GM12873 (cell line): ENCODE results near the gene HOXD8.

Source experiments
- TF ChIP-seq, protein P1 (sequence below): IDR thresholded peaks from 2 replicates; pipeline ENCODE4 v1.5.1; 2012; ENCODE audit warnings: low read depth, mild to moderate bottlenecking, moderate library complexity, low read length, control low read depth; ENCODE audit not compliant: insufficient read depth; ENCODE audit errors: missing control alignments

HOXD8 gene

DNA sequence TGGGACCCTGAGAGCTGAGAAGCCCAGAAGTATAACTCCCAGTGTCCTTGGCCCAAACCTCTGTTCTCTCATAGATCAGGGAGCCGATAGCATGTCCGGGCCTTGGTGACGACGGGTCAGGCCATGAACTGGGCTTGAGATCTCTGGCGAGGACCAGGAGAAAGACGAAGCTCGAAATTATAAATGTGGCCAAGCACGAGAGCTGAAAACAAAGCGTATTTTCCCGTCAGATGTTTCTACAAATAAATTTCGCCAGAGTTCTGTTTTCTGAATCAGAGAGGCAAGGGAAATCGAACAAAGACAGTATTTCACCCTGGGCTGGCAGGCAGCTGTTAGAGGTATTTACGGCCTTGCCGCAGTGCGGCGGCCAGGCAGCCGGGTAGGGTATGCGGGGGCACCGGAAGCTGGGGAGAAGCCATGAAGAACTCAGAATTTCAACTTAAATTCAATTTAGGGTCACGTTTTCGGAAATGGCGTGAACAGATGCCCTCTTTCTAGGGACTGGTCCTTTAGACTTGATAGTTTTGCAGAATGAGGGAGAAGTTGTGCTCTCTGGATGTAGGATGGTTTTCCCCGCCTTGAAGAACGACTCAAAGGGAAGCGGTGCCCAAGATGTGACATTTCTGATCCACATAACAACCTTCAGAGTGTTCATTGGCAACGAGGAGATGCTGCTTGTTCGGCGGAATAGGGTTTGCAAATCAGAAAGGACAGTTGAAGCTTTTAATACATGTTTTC, 9.6 kb downstream of the HOXD8 start:
- TF ChIP-seq, protein P1, sequence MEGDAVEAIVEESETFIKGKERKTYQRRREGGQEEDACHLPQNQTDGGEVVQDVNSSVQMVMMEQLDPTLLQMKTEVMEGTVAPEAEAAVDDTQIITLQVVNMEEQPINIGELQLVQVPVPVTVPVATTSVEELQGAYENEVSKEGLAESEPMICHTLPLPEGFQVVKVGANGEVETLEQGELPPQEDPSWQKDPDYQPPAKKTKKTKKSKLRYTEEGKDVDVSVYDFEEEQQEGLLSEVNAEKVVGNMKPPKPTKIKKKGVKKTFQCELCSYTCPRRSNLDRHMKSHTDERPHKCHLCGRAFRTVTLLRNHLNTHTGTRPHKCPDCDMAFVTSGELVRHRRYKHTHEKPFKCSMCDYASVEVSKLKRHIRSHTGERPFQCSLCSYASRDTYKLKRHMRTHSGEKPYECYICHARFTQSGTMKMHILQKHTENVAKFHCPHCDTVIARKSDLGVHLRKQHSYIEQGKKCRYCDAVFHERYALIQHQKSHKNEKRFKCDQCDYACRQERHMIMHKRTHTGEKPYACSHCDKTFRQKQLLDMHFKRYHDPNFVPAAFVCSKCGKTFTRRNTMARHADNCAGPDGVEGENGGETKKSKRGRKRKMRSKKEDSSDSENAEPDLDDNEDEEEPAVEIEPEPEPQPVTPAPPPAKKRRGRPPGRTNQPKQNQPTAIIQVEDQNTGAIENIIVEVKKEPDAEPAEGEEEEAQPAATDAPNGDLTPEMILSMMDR: no peak

DNA sequence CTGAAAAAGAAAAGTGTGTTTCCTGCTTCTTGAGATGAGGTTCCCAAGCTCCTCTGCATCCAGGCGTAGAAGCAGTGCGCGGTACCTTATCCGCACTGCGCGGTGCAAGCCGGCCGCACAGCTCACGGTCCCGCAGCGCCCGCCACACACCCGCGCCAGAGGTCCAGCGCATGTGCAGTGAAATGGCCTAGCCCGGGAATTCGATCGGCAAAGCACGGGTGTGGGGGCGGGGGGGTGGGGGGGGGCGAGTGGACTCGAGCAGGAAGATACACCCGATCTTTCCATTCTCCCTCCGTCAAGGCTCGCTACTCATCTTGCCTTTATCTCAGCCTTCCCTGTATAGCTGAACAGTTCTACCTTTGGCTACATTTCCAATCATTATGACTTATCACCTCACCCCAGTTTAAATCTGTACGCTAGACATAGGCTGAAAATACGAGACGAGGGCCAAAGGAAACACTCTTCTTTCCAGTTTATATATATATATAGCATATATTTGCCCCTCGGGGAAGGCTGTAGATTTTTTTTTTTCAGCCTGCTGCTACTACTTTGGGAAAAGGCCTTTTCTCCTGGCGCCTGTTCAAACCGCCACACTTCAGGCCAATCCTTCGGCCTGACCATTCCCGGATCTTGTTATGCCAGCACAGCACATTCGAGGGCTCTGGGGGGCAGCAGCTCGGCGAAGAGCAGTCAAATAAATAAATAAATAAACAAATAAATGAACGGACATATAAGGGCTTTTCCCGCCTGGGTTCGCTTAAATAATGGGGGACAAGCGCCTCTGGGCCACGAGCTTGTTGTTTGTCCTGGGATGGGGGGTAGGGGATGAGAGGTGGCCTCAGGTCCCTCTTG, 10.4 kb downstream of the HOXD8 start:
- TF ChIP-seq, protein P1: no peak

DNA sequence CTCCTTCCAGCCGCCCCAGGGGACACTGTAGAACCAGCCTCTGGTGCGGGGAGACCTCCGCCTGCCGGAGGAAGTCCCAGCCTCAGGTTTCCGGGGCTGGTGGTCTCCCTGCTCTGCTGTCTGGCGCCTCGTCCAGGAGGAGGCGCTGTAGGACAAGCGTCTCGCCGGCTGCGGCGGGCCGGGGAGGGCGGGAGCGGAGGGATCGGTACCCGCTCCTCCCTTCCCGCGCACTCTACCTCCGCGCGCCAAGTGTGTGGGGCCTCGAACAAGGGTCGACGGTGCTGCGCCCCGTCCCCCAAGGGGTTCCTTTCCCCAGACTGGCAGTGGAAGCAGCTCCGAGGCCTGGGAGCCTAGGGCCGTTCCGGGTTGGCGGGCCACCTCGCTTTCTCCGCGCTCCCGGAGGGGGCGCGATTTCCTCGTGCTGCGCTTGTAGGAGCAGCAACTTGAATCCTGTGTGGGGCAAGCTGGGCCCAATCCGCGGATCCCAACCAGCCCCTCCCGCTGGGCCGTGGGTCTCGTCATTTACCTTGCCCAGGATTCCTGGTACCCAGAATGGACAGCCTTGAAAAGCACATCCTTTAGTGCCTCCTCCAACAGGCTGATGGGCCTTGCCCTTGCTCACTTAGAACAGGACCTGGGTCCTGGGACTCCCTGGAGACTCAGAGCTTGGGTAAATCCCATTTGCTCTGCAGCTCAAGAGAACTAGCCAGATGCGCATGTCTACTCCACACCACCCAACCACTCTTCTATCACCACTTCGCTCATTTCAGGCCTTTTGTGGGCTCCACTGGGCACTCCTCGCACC, 11.2 kb downstream of the HOXD8 start:
- TF ChIP-seq, protein P1: peak; percentile 86

DNA sequence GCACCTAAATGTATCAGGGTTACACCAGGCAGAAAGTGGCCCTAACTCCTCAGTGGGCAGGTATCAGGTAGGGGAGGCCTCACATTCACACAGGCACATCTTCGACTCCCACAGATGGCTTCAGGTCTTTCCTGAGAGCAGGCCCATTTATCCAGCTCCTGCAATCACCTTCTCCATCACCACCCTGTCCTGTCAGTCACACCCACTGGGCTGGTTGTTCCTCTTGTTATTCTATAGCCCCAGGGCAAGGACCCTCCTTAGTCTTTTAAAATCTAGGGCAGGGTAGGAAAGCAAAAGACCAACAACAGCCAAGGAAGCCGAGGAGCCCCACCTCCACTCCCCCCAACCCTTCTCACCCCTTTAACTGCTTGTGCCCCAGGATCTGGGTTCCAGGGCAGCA, 12.8 kb downstream of the HOXD8 start:
- TF ChIP-seq, protein P1: no peak

DNA sequence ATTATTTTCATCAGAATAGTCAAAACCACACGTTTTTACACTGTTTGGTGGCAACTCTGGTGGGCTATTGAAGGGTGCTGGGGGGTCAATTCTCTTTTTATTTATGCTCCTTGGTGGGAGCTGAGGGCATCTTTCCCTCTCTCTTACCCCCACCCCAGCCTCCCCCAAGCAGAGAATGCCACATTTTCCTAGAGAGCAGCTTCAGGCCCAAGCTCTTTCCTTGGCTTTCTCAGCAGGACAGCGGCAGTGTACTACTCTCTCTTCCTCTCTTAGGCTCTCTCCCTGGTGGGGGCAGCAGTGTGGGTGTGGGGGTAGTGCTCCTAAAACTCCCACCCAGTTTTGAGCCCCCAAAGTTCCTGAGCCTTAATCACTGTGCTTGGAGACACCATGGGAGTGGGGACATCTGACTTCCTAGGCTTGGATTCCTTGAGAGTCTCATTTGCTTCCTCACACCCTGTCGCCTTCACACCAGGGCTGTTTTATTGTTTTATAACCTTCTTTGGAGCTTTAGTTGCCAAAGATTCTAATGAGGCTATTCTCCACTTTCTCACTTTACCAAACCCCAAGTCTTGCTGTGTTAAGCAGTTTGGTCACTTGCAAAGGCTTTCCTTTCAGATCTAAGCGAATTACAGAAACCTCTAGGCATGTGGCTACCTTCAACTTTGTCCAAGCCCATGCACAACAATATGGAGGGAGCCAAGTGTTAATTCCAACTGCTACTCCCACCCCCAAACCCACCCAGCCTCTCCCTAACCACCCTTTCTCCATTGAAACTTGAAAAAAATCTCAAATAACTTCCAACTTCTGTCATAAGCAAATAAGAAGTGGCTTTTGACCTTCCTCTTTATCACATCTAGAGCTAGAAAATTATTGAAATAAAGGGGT, 15.8 kb downstream of the HOXD8 start:
- TF ChIP-seq, protein P1: no peak

DNA sequence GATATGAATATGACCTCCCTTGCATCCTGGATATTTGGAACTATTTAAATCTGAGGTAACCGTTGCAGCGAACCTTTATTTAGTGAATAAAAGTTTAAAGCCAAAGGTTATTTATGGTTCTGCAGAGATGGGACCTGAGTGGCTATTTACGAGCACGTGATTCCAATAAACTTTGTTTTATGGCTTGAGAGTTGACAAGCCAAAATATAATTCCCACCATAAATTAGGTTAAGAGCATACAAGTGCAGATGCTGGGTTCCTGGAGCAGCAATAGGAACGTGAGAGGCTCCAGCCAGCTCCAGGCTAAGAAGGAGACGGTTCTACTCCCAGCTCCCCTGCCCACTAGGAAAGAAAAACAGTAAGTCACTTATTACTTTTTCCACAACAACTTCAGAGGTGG, 16.6 kb downstream of the HOXD8 start:
- TF ChIP-seq, protein P1: no peak
